Left ventricle myocardium inferior (tissue), 1 donor: ENCODE measurements around the gene MSX2. TPM values are rescaled to one million over a fixed set of nuclear protein-coding genes. Genes with fewer than 3 reads are reported as not detected.

ENCODE experiments used
- microRNA-seq: library from miRNA; unstranded; fragments of <30 nt; microRNA quantifications from one replicate; pipeline ENCODE4 v1.2.0, GENCODE V29; 2020
- total RNA-seq: library from RNA; stranded (reverse); fragmentation: NEBNext Ultra II Directional; extraction: Animal tissue kit (Norgen Biotek cat#: 25700); gene quantifications from one replicate; pipeline ENCODE4 v1.2.1, GENCODE V29; 2021
- donor health status: DM: no; HTN: yes; CAD: no; lungs with severe emphysema.

The MSX2 gene
- total RNA-seq, 1 donor from 2014 or later: 2.3 TPM

Small RNA genes within 50 kb of the gene (microRNA-seq; reads per million reads assigned to microRNA genes)
- not detected for gene MIR4634
